Vagina (tissue), 2 donors: Measurements from ENCODE around the gene PPP2R5C.

Source experiments
- POLR2A ChIP-seq, 2 donors: fragments of 450-650 bp; IDR thresholded peaks; one replicate each; pipeline ENCODE4 v1.6.1; 2017; ENCODE audit warnings: antibody characterized with exemption in 2 of 2, mild to moderate bottlenecking in 2 of 2, moderate library complexity in 2 of 2
- TF ChIP-seq, protein P1 (sequence below), 3 experiments: fragments of 450-650 bp in 2 of 3; fragments of 200-600 bp in 1 of 3; sonication (generic) in 1 of 3; IDR thresholded peaks; one replicate each; pipeline ENCODE4 v1.5.1; 2017 to 2019; ENCODE audit warnings: antibody characterized with exemption in 3 of 3, mild to moderate bottlenecking in 2 of 3, moderate library complexity in 2 of 3

DNA sequence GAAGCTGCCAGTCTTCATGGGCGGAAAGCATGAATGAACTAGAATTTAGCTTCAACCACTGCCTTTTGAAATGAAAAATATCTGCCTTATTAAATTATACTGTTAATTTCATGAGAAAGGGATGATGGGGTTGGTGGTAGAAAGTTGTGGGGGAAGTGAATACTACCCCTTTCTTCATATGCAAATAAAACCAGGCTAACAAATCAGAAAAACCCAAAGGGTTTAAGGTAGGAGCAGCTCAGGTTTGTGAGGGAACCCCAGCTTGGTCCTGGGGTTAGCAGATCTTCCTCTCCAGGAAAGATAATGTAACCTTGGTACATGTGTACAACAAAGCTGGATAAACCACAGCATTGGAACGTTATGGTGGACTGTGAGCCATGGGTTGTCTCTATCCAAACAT is 84.0 kb downstream of the PPP2R5C start:
- TF ChIP-seq, protein P1, sequence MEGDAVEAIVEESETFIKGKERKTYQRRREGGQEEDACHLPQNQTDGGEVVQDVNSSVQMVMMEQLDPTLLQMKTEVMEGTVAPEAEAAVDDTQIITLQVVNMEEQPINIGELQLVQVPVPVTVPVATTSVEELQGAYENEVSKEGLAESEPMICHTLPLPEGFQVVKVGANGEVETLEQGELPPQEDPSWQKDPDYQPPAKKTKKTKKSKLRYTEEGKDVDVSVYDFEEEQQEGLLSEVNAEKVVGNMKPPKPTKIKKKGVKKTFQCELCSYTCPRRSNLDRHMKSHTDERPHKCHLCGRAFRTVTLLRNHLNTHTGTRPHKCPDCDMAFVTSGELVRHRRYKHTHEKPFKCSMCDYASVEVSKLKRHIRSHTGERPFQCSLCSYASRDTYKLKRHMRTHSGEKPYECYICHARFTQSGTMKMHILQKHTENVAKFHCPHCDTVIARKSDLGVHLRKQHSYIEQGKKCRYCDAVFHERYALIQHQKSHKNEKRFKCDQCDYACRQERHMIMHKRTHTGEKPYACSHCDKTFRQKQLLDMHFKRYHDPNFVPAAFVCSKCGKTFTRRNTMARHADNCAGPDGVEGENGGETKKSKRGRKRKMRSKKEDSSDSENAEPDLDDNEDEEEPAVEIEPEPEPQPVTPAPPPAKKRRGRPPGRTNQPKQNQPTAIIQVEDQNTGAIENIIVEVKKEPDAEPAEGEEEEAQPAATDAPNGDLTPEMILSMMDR (IDR thresholded peaks at IDR 0.05), result no peak
- TF ChIP-seq POLR2A (IDR thresholded peaks at IDR 0.05), result no peak
